GM19035 (cell line): ENCODE data around the gene DHRS7B.

Source experiments
- ATAC-seq: cut with Tn5 transposase; IDR thresholded peaks from one replicate; pipeline ENCODE4 v1.9.1; 2021; ENCODE audit not compliant: unreplicated experiment

Gene DHRS7B

DNA sequence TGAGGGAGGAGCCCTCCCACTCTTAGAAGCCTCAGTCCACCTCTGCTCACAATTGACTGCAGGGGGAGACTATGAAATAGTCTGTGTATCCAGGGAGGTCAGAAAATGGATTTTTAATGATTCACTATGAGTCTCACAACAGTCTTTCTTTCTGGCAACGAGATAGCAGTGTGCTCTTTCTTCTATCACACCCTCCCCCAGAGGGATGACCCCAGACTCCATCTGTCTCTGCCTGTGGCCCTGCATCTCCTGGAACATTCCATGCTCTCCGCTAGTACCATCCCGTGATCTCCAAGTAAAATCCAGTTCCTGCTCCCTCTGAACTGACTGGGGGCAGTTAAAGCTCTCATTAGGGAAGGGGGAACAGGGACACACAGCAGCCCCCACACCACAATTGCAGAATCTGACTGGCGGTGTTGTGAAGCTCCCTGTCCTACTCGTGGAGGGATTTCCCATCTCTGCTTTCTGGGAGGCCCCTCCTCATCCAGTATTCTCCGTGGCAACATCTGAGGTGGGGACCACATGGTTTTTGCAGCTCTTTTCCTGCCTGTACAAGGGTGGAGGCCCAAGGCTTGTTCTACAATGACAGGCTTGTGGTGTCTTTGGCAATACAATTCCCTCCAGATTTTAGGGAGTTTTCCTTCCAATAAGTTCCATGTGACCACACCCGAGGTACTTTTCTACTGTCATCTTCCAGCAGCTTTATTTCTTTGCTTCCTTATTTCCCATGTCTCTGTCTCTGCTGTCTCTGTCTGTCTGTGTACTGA, 107.0 kb downstream of the DHRS7B start:
- no peak for ATAC-seq

DNA sequence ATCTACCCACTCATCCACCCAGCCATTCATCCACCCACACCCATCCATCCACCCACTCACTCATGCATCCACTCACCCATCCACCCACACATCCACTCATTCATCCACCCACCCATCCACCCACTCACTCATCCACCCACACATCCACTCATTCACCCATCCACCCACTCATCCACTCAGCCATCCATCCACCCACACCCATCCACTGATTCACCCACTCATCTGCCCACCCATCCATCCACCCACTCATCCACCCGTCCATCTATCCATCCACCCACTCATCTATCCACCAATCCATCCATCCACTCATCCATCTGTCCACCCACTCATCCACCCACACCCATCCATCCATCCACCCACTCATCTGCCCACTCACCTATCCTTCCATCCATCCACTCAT, 109.2 kb downstream of the DHRS7B start:
- no peak for ATAC-seq

DNA sequence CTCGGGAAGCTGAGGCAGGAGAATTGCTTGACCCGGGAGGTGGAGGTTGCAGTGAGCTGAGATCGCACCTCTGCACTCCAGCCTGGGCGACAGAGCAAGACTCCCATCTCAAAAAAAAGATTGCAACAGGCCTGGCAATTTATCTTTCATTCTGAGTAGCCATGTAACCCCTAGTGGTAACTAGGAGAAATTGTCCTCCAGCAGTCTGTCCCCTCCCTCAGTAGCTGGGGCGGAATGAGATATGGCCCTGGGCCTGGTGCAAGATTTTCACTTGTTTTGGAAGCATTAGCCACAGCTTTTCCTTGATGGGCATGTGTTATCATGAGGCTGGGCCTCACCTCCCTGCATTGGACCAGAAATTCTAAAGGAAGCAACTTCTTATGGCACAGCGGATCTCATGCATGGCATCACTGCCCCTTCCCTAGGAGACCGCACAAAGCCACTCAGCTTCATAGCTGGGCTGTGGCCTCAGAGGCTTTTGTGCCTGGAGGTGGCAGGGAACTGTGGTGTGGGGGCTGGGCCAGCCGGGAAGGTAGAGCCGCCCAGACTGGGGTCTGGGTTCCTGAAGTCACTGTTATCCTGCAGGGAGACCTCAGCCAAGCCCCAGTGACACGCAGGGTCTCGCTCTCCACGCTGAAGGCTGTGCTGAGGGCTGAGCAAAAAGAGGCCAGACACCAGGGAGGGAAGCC, 113.1 kb downstream of the DHRS7B start:
- no peak for ATAC-seq

DNA sequence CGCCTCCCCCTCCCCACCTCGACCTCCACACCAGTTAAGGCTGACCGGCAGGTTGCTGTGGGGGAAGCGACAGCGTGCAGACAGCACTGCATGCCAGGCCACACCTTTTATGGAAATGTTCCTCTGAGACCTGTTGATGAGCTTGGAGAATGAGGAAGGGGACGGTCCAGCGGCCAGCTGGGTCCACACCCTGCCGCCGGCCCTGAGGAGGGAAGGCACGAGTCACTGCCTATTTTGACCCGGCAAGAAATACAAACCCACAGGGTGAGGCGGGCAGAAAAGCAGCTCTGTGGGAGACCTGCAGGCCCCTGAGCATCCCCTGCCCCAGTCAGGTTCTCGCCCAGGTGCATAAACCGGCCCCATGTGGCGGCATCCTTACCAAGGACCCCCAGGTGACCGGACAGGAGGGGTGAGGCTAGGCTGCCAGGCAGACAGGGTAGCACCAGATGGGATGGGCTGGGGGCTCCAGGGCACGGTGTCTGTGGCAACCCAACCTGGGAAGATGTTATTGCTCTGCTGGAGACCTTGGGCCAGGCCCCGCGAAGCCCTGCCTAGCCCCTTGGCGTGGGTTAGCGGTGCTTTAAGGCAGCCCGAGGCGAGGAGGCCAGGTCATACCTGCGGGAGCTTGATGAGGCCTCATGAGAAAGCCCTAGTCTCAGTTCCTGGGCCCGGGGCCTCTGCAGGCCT, 113.7 kb downstream of the DHRS7B start:
- ATAC-seq = no peak
